Osteocyte (in vitro differentiated cells): Measurements from ENCODE around the gene CPB2. TPM values are rescaled to one million over a fixed set of nuclear protein-coding genes. Genes with fewer than 3 reads are reported as not detected.

Experiments used
- DNase-seq: peaks from one replicate; pipeline ENCODE4 v3.0.0; 2021; ENCODE audit warnings: mixed read lengths; ENCODE audit not compliant: unreplicated experiment; ENCODE audit errors: extremely low spot score
- H3K27ac Mint-ChIP-seq: one replicate; pipeline ENCODE4 v1.8.0; 2021; ENCODE audit warnings: mild to moderate bottlenecking, mixed read lengths; ENCODE audit not compliant: unreplicated experiment
- H3K27me3 Mint-ChIP-seq: one replicate; pipeline ENCODE4 v1.8.0; 2021; ENCODE audit warnings: mixed read lengths; ENCODE audit not compliant: unreplicated experiment
- H3K36me3 Mint-ChIP-seq: one replicate; pipeline ENCODE4 v1.8.0; 2021; ENCODE audit warnings: mixed read lengths; ENCODE audit not compliant: unreplicated experiment
- H3K4me1 Mint-ChIP-seq: one replicate; pipeline ENCODE4 v1.8.0; 2021; ENCODE audit warnings: mixed read lengths; ENCODE audit not compliant: unreplicated experiment
- H3K4me3 Mint-ChIP-seq: one replicate; pipeline ENCODE4 v1.8.0; 2021; ENCODE audit warnings: mild to moderate bottlenecking, moderate library complexity, mixed read lengths; ENCODE audit not compliant: unreplicated experiment
- H3K9me3 Mint-ChIP-seq: one replicate; pipeline ENCODE4 v1.8.0; 2021; ENCODE audit warnings: mixed read lengths; ENCODE audit not compliant: unreplicated experiment
- CTCF ChIP-seq: fragments of 200-600 bp; sonication (generic); IDR thresholded peaks from 2 replicates; pipeline ENCODE4 v1.5.0; 2021; ENCODE audit warnings: antibody characterized with exemption, mild to moderate bottlenecking, moderate library complexity
- total RNA-seq: library from RNA; stranded (reverse); gene quantifications from 2 replicates; pipeline ENCODE4 v1.2.1, GENCODE V29; 2021

CPB2 gene
- total RNA-seq, 1 donor from 2014 or later = not detected

- H3K27ac Mint-ChIP-seq = no peak overlapping the region
- peaks cover 7% of the 10 kb centered on the region for H3K36me3 Mint-ChIP-seq
- H3K4me3 Mint-ChIP-seq = no peak overlapping the region
- H3K9me3 Mint-ChIP-seq = no peaks in the 10 kb centered on the region
- DNase-seq = no peak
- no peak for TF ChIP-seq CTCF
- H3K4me1 Mint-ChIP-seq = peaks cover 35% of the 10 kb centered on the region
- H3K27me3 Mint-ChIP-seq = no peaks in the 10 kb centered on the region
Measured at GRCh38 chr13:46043647-46044046, 61.2 kb downstream of the CPB2 start.

GRCh38 chr13:46041419-46041839 lies 63.4 kb downstream of the CPB2 start:
- H3K4me3 Mint-ChIP-seq = no peak overlapping the region
- no peak for TF ChIP-seq CTCF
- no peaks in the 10 kb centered on the region for H3K9me3 Mint-ChIP-seq
- H3K27ac Mint-ChIP-seq = peak overlapping the region; percentile 63
- H3K27me3 Mint-ChIP-seq = no peaks in the 10 kb centered on the region
- H3K36me3 Mint-ChIP-seq = peaks cover 15% of the 10 kb centered on the region
- H3K4me1 Mint-ChIP-seq = peaks cover 35% of the 10 kb centered on the region
- no peak for DNase-seq

GRCh38 chr13:46040763-46041162 lies 64.1 kb downstream of the CPB2 start:
- peaks cover 35% of the 10 kb centered on the region for H3K4me1 Mint-ChIP-seq
- H3K9me3 Mint-ChIP-seq = no peaks in the 10 kb centered on the region
- H3K36me3 Mint-ChIP-seq = peaks cover 17% of the 10 kb centered on the region
- no peaks in the 10 kb centered on the region for H3K27me3 Mint-ChIP-seq
- no peak overlapping the region for H3K27ac Mint-ChIP-seq
- TF ChIP-seq CTCF = no peak
- no peak overlapping the region for H3K4me3 Mint-ChIP-seq
- DNase-seq = no peak

- H3K4me3 Mint-ChIP-seq = no peak overlapping the region
- TF ChIP-seq CTCF = no peak
- H3K36me3 Mint-ChIP-seq = peaks cover 19% of the 10 kb centered on the region
- H3K9me3 Mint-ChIP-seq = no peaks in the 10 kb centered on the region
- no peaks in the 10 kb centered on the region for H3K27me3 Mint-ChIP-seq
- no peak for DNase-seq
- no peak overlapping the region for H3K27ac Mint-ChIP-seq
- H3K4me1 Mint-ChIP-seq = peaks cover 26% of the 10 kb centered on the region
Measured at GRCh38 chr13:46039411-46040182, 65.2 kb downstream of the CPB2 start.

GRCh38 chr13:46038296-46038695 lies 66.5 kb downstream of the CPB2 start:
- TF ChIP-seq CTCF = no peak
- no peak overlapping the region for H3K27ac Mint-ChIP-seq
- no peak overlapping the region for H3K4me3 Mint-ChIP-seq
- H3K36me3 Mint-ChIP-seq = peaks cover 30% of the 10 kb centered on the region
- no peak for DNase-seq
- H3K27me3 Mint-ChIP-seq = no peaks in the 10 kb centered on the region
- H3K9me3 Mint-ChIP-seq = no peaks in the 10 kb centered on the region
- peaks cover 26% of the 10 kb centered on the region for H3K4me1 Mint-ChIP-seq
